Smooth muscle cell (in vitro differentiated cells): ENCODE results near the gene MEGF8. TPM values are rescaled to one million over a fixed set of nuclear protein-coding genes. Genes with fewer than 3 reads are reported as not detected.

Source experiments
- DNase-seq: peaks from one replicate; lab custom pipeline; 2025; ENCODE audit not compliant: unreplicated experiment; lab: John Stamatoyannopoulos, UW
- H2AFZ ChIP-seq: fragments of 200-600 bp; sonication (generic); 2 replicates; pipeline ENCODE4 v1.6.0; 2016; ENCODE audit warnings: antibody characterized with exemption, low read depth, mild to moderate bottlenecking
- H3F3A ChIP-seq: fragments of 200-600 bp; sonication (generic); 2 replicates; pipeline ENCODE4 v1.6.0; 2017; ENCODE audit warnings: antibody characterized with exemption, low read depth
- H3K27ac ChIP-seq: fragments of 200-600 bp; sonication (generic); 2 replicates; pipeline ENCODE4 v1.5.1; 2016; ENCODE audit warnings: low read depth, mild to moderate bottlenecking
- H3K27me3 ChIP-seq: fragments of 200-600 bp; sonication (generic); 2 replicates; pipeline ENCODE4 v1.6.1; 2016; ENCODE audit warnings: low read depth, mild to moderate bottlenecking
- H3K36me3 ChIP-seq: fragments of 200-600 bp; sonication (generic); 2 replicates; pipeline ENCODE4 v1.5.1; 2016; ENCODE audit warnings: low read depth
- H3K4me1 ChIP-seq: fragments of 200-600 bp; sonication (generic); 2 replicates; pipeline ENCODE4 v1.5.1; 2016; ENCODE audit warnings: low read depth
- H3K4me2 ChIP-seq: fragments of 200-600 bp; sonication (generic); 2 replicates; pipeline ENCODE4 v1.6.0; 2016; ENCODE audit warnings: mild to moderate bottlenecking
- H3K4me3 ChIP-seq: fragments of 200-600 bp; sonication (generic); 2 replicates; pipeline ENCODE4 v1.5.1; 2016; ENCODE audit warnings: mild to moderate bottlenecking
- H3K79me2 ChIP-seq: fragments of 200-600 bp; sonication (generic); 2 replicates; pipeline ENCODE4 v1.6.0; 2016; ENCODE audit warnings: low read depth, mild to moderate bottlenecking
- H3K9ac ChIP-seq: fragments of 200-600 bp; sonication (generic); 2 replicates; pipeline ENCODE4 v1.6.0; 2016; ENCODE audit warnings: low read depth
- H3K9me3 ChIP-seq: fragments of 200-600 bp; sonication (generic); replicated peaks from 2 replicates; pipeline ENCODE4 v1.5.1; 2016; ENCODE audit warnings: low read depth
- H4K20me1 ChIP-seq: fragments of 200-600 bp; sonication (generic); 2 replicates; pipeline ENCODE4 v1.6.0; 2016; ENCODE audit warnings: low read depth
- WGBS: methylation state at CpG from one replicate; pipeline ENCODE4 v1.1.7; 2016; ENCODE audit warnings: low lambda C conversion rate; 5-methylcytosine and 5-hydroxymethylcytosine counted together
- polyA plus RNA-seq: library from polyadenylated mRNA; unstranded; fragments of >200 nt; fragmentation: Nextera tagmentation; extraction: Ambion mirVana; gene quantifications from 2 replicates; pipeline ENCODE4 v1.2.1, GENCODE V29; 2016
- total RNA-seq: library from RNA; depleted of rRNA; stranded (reverse); fragments of >200 nt; gene quantifications from 2 replicates; pipeline ENCODE4 v1.2.3, GENCODE V29; 2014
- TF ChIP-seq, protein P1 (sequence below): fragments of 200-600 bp; sonication (generic); IDR thresholded peaks from 2 replicates; pipeline ENCODE4 v1.5.1; 2017; ENCODE audit warnings: borderline replicate concordance, mild to moderate bottlenecking, antibody characterized with exemption; ENCODE audit not compliant: insufficient read depth, poor library complexity, severe bottlenecking

Gene MEGF8
- total and polyA plus RNA-seq, 2 experiments from 2014 or later, result 8.2 to 16.4 TPM

DNA sequence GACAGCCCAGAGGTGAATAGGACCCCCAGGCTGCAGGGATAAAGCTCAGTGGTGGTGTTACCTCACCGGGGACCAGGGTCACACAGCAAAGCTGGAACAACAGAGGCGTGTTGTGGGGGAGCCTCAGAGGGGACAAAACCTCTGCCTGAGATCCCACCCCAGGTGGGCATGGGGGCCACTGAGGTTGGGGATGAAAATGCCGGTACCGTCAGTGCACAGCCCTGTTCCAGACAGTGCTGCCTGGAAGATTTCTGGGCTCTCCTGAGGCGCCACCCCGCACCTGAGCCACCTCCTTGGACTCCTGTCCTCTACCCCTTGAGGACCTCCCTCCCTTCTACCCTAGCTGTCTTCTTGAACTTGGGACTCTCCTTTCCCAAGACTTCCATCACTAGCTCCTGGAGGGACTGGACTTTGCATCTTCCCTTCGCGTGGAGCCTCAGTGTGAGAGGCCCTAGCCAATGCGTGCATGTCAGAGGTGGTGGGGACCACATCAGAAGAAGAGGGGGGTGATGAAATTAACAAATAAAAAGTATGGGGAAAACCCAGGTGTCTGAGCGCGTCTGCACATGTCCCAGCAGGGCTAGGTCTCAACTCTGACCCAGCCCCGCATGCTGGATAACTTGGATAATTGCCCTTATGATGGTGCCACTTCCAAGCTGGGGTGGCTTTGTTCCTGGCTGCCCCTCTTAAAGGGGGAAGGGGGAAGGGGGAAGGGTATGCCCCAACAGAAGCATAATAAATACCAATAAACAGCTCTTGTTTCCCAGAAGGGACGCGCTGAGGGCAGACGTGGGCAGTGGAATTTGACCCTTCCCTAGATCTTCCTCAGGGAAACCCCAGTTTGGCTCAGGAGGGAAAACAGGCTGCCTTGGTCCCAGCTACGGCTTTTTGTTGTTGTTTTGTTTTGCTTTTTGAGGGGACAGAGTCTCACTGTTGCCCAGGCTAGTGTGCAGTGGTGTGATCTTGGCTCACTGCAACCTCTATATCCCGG lies 53.1 kb downstream of the MEGF8 start:
- no peak overlapping the region for H3K4me2 ChIP-seq
- no peaks in the 10 kb centered on the region for H3F3A ChIP-seq
- no peaks in the 10 kb centered on the region for H3K27me3 ChIP-seq
- no peaks in the 10 kb centered on the region for H4K20me1 ChIP-seq
- H3K9ac ChIP-seq, result no peak overlapping the region
- no peaks in the 10 kb centered on the region for H3K9me3 ChIP-seq
- no peak overlapping the region for H3K27ac ChIP-seq
- no peaks in the 10 kb centered on the region for H3K36me3 ChIP-seq
- no peak overlapping the region for H3K4me3 ChIP-seq
- no peaks in the 10 kb centered on the region for H3K79me2 ChIP-seq
- WGBS, result 81% methylated on average over 17 of the region's 17 CpGs
- DNase-seq, result no peak
- H2AFZ ChIP-seq, result no peak overlapping the region
- TF ChIP-seq, protein P1, sequence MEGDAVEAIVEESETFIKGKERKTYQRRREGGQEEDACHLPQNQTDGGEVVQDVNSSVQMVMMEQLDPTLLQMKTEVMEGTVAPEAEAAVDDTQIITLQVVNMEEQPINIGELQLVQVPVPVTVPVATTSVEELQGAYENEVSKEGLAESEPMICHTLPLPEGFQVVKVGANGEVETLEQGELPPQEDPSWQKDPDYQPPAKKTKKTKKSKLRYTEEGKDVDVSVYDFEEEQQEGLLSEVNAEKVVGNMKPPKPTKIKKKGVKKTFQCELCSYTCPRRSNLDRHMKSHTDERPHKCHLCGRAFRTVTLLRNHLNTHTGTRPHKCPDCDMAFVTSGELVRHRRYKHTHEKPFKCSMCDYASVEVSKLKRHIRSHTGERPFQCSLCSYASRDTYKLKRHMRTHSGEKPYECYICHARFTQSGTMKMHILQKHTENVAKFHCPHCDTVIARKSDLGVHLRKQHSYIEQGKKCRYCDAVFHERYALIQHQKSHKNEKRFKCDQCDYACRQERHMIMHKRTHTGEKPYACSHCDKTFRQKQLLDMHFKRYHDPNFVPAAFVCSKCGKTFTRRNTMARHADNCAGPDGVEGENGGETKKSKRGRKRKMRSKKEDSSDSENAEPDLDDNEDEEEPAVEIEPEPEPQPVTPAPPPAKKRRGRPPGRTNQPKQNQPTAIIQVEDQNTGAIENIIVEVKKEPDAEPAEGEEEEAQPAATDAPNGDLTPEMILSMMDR, result no peak
- no peaks in the 10 kb centered on the region for H3K4me1 ChIP-seq

DNA sequence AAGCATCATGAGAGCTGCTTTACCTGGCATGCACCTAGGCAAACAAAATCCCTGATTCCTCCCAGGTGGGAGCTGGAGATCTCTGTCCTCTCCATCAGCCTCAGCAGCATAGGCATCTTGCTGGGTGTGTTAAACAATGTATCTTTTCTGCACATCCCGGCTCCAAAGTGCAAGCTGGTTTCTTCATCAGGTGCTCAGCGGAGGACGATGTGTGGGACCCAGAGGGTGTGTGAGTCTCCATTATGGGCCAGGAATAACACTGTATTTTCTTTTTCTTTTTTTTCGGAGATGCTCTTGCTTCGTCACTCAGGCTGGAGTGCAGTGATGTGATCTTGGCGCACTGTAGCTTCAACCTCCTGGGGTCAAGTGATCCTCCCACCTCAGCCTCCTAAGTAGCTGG lies 54.7 kb downstream of the MEGF8 start:
- no peaks in the 10 kb centered on the region for H3K36me3 ChIP-seq

DNA sequence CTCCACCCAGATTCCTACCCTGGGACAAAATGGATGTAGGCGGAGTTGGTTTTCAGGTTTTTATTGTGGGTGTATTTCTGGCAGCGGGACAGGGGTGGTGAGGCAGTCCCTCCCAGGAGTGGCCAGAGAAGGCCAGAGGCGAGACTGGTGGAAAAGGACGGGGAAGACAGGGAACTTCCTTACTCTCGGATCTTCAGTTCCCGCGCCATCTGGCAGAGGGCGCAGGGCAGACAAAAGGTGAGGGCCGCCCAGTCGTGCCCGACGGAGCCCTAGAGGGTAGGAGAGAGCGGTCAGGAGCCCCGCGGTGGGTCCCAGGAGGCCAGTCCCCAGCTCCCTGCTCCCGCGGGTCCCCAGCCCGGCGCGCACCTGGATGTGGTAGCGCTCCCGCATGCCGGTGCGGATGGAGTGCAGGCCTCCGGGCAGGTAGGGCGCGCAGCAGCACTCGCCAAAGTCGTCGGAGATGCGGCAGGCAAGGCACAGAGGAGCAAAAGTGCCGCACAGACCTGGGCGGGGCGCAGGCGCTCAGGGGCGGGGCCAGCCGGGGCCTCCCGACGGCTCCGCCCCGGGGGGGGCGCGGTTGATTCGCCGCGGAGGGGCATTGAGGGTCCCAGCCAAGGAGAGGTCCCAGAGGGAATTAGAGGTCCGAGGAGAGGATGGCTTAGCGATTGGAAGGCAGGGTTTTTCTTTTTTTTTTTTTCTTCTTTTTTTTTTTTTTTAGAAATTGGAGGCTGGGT lies 61.7 kb downstream of the MEGF8 start:
- 4% methylated on average over 37 of the region's 48 CpGs for WGBS
- Histone ChIP-seq H3F3A (no peaks in the 10 kb centered on the region), H4K20me1 (no peaks in the 10 kb centered on the region), H3K79me2 (no peaks in the 10 kb centered on the region), H3K9me3 (no peaks in the 10 kb centered on the region), H3K36me3 (no peaks in the 10 kb centered on the region), H3K9ac (peak overlapping the region; percentile 1), H3K4me1 (no peaks in the 10 kb centered on the region), H3K27me3 (peaks cover 31% of the 10 kb centered on the region), H3K4me2 (peak overlapping the region; percentile 80), H3K4me3 (peak overlapping the region; percentile 49), H3K27ac (no peak overlapping the region), H2AFZ (peak overlapping the region; percentile 56)
- TF ChIP-seq, protein P1, result peak; percentile 38
- peak; percentile 11 for DNase-seq

More for the DNA sequence above, 54.7 kb downstream of the MEGF8 start:
- Histone ChIP-seq H2AFZ (no peak overlapping the region), H4K20me1 (no peaks in the 10 kb centered on the region), H3K27me3 (no peaks in the 10 kb centered on the region), H3F3A (no peaks in the 10 kb centered on the region), H3K9me3 (no peaks in the 10 kb centered on the region), H3K4me2 (no peak overlapping the region), H3K79me2 (no peaks in the 10 kb centered on the region), H3K27ac (no peak overlapping the region), H3K9ac (no peak overlapping the region), H3K4me1 (no peaks in the 10 kb centered on the region), H3K4me3 (no peak overlapping the region)
- no peak for DNase-seq
- 89% methylated on average over 6 of the region's 6 CpGs for WGBS
- TF ChIP-seq, protein P1, result no peak
